GM10266 (cell line): ENCODE measurements around the gene CACNB2.

ENCODE experiments used
- DNase-seq: peaks from one replicate; pipeline ENCODE4 v3.0.0; 2012; ENCODE audit errors: extremely low spot score
- TF ChIP-seq, protein P1 (sequence below): IDR thresholded peaks from 2 replicates; pipeline ENCODE4 v1.5.1; 2012; ENCODE audit warnings: mild to moderate bottlenecking, low read depth; ENCODE audit not compliant: control insufficient read depth, insufficient read depth; ENCODE audit errors: missing control alignments

The CACNB2 gene

DNA sequence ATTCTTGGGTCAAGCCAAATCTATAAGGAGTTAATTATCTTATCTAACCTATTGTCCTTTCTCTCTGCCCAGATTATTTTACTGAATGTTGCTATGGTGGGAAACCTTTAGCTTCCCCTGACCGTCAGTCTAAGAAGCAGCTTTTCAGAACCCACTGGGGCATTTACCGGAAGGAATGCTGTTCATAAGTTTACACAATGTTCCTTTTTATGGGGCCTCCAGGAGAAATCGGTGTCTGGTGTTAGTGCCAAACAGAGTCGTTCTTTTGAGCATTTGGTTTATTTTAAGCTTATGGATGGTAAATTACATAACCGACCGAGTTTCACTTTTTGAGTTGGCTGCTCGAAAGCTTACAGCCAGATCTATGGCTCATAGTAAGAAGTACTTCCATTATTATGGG is 111.9 kb downstream of the CACNB2 start:
- TF ChIP-seq, protein P1, sequence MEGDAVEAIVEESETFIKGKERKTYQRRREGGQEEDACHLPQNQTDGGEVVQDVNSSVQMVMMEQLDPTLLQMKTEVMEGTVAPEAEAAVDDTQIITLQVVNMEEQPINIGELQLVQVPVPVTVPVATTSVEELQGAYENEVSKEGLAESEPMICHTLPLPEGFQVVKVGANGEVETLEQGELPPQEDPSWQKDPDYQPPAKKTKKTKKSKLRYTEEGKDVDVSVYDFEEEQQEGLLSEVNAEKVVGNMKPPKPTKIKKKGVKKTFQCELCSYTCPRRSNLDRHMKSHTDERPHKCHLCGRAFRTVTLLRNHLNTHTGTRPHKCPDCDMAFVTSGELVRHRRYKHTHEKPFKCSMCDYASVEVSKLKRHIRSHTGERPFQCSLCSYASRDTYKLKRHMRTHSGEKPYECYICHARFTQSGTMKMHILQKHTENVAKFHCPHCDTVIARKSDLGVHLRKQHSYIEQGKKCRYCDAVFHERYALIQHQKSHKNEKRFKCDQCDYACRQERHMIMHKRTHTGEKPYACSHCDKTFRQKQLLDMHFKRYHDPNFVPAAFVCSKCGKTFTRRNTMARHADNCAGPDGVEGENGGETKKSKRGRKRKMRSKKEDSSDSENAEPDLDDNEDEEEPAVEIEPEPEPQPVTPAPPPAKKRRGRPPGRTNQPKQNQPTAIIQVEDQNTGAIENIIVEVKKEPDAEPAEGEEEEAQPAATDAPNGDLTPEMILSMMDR = no peak
- no peak for DNase-seq

DNA sequence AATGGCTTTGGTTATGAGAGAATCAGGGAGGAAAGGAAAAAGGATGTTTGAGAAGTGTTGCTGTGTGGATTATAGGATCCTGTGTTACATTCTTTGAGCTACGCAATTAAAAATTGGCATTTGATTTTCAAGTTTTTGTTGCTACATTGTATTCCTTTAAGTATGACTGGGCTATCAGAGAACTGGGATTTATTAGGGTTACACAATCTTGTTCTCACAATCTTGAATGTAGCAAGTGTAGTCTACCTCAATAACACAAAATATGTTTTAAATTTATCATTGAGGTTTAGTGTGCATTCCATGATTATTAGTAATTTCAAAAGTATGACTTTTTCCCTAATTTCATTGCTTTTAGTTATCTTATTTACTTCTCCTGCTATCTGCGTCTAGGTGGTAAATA is 113.9 kb downstream of the CACNB2 start:
- DNase-seq = no peak
- TF ChIP-seq, protein P1 = no peak

DNA sequence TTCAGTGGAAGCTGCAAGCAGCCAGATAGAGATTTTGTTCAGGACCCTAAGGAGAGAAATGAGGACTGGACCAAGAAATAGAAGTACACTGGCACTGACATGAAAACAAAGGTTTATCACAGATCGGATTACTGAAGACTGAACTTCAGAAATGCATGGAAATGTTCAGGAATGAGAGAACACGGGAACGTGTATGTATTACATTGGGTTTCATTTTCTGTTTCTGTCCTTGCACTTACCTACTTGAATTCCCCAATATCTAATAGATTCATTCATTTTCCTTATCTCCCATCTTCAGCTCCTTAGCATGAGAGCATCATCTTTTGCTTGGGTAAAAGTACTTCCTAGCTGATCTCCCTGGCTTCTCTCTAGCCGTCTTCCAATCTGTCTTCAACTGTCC is 114.5 kb downstream of the CACNB2 start:
- TF ChIP-seq, protein P1 = no peak
- no peak for DNase-seq

DNA sequence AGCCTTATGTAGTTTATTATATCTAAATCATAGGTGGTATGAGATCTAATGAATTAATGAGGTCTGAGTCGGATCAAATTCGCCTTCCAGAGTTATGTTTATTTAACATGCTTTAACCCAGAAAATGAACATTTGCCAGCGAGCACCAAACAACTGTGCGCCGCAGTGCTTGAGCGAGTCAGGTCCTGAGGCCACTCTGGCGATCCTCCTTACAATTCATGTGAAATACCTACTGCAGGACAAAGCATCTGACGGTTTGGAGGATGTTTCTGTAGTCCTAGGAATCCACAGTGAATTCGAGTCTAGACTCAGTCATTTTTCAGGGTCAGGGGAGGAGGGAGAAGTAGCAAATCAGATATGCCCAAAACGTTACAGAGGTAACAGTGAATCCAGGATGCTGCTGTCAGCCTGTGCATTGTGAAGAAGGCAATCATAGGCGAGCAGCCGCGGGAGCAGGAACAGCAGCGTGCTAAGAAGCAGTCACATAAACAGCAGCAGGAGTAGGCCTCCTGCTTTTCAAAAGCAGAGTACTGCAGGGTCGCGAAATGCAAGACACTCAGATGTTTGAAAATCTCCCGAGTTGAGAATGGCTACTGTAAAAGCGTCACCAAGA is 120.2 kb downstream of the CACNB2 start:
- no peak for DNase-seq
- TF ChIP-seq, protein P1 = no peak

DNA sequence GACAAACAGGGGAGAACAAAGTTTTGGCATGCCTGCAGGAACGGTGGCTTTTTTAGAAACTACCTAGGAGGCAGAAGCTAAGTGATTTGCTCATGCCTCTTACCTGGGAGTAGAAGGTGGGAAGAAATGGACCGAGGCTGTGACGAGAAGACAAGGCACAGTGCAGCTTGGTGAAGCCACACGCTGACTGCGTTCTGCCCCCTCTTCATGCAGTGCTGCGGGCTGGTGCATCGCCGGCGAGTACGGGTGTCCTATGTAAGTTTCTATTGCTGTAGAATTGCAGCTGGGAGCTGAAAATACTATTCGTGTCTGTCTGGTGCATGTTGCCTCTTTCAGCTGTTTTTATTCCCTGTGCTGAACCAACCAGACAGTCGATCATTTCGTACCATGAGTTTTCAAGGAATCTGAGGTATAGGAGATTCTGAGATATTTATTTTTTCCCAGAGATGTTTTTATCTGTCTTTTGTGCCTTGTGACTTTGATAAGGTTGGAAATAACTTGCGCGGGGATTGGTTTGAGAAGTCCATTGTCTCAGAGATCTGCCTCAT is 120.9 kb downstream of the CACNB2 start:
- TF ChIP-seq, protein P1 = no peak

DNA sequence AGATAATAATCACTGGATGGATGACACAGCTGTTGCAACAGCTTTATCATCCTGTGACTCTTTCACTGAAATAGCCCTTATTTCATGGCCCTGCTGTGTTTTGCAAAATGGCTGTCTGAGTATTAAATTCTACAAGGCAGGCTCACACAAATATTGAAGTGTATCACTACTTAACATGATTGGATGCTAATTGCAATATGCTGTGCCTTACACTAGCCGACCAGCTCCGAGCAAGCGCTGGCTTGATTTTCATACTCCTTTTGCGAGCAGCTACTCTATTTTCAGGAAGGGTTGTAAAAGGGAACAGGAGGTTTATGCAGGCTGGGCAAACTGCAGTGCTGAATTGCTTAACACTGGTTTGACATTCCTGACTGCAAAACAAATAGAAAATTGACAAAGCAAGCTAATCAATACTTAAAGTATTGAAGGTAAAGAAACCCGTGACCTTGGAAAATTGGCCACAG is 121.6 kb downstream of the CACNB2 start:
- no peak for DNase-seq
- TF ChIP-seq, protein P1 = no peak

More for the DNA sequence above, 120.9 kb downstream of the CACNB2 start:
- no peak for DNase-seq

DNA sequence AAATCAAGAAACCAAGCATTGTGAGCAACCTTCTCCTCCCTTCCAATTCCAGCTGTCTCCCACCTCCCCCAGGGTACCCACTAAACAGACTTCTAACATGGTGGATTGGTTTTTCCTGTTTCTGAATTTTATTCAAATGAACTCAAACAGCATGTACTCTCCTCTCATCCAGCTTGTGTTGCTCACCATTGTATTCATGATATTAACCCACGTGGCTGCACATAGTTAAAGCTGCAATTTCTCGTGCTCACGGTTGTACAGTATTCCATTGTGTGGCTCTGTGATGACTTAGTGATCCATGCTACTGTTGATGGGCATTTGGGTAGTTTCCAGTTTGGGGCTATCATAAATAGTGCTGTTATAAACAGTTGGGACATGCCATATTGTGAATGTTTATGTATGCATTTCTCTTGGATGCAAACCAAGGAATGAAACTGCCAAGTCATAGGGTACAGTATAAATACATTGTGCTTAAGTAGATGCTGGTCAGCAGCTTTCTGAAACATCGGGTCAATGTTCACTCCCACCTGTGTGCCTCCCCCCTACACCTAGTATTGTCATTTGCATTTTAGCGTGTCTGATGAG is 124.3 kb downstream of the CACNB2 start:
- TF ChIP-seq, protein P1 = no peak
- no peak for DNase-seq
